NCI-H1105 treated with DMSO at 0.1 percent for 48 hours (cell line): Measurements from ENCODE around the gene PRKCG.
"Not testable (repeated sequence)": the region's sequence is repeated elsewhere in the genome, so short reads cannot be mapped to it uniquely, and the experiment has no call there.

Source experiments
- DNase-seq: peaks from one replicate; lab custom pipeline; 2025; lab: John Stamatoyannopoulos, UW

Gene PRKCG

DNA sequence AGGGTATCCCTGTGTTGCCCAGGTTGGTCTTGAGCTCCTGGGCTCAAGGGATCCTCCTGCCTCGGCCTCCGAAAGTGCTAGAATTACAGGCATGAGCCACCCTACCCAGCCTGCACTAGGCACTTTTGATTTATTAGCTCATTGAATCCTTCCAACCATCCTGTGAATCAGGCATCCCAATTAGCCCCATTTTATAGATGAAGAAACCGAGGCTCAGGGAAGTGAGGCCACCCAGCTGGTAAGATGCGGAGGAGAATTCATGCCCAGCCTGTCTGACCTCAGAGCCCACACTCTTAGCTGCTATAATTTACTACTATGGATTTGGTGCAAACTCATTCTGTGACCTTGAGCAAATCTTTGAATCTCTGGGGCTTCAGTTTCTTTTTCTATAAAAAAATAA is 62.9 kb downstream of the PRKCG start:
- no peak for DNase-seq

GRCh38 chr19:53945441-53945840 is 63.4 kb downstream of the PRKCG start:
- no peak for DNase-seq

GRCh38 chr19:53945998-53946397 is 64.0 kb downstream of the PRKCG start:
- DNase-seq, result no peak

DNA sequence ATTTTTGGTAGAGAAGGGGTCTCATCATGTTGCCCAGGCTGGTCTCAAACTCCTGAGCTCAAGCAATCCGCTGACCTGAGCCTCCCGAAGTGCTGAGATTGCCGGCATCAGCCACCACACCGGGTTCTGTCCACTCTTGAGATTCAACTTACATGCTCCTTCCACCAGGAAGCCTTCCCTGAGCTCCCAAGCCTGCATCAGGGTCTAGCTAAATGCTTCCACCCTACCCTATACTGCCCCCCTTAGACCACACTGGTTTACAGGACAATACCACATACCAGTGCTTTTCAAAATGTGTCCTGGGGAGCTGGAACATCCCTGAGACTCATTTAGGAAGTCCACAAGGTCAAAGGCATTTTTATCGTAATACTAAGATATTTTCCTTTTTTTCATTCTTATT is 65.6 kb downstream of the PRKCG start:
- DNase-seq, result no peak

GRCh38 chr19:53948611-53949010 is 66.6 kb downstream of the PRKCG start:
- DNase-seq, result not testable (repeated sequence)

GRCh38 chr19:53951436-53951835 is 69.4 kb downstream of the PRKCG start:
- DNase-seq, result no peak

DNA sequence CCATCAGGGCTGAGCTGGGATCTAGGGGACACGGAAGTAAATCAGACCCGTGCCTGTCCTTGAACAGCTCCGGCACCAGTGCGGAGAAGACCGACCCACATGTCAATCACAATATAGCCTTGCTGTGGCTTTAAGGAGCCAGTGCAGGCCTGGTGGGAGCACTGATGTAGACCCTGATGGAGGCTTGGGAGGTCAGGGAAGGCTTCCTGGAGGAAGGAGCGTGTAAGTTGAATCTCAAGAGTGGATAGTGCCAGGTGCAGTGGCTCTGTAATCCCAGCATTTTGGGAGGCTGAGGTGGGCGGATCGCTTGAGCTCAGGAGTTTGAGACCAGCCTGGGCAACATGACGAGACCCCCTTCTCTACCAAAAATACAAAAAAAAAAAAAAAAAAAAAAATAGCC is 70.0 kb downstream of the PRKCG start:
- no peak for DNase-seq

DNA sequence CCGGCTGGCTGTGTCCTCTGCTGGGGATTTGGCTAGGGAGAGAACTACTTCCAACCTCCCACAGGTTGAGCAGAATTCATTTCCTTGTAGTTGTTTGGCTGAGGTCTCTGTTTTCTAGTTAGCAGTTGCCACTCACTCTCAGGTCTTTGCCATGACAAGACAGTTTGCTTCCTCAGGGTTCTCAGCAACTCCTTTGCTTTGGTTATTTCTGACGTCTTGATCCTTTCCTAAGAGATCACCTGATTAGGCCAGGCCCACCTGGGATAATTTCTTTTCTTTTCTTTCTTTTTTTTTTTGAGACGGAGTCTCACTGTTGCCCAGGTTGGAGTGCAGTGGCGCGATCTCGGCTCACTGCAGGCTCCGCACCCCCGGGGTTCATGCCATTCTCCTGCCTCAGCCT is 71.4 kb downstream of the PRKCG start:
- no peak for DNase-seq
